Articular chondrocyte of knee joint (primary cell): ENCODE data around the gene TYW1B. TPM values are rescaled to one million over a fixed set of nuclear protein-coding genes. Genes with fewer than 3 reads are reported as not detected.

ENCODE experiments used
- small RNA-seq: library from RNA; depleted of rRNA; stranded (forward); fragments of <200 nt; gene quantifications from one replicate; pipeline ENCODE3, GENCODE V24; 2012
- total RNA-seq: library from RNA; depleted of rRNA; stranded (reverse); fragments of >200 nt; gene quantifications from 2 replicates; pipeline ENCODE4 v1.2.3, GENCODE V29; 2012

The TYW1B gene
- total RNA-seq = 0.86 and 3.9 TPM in 2 replicates

GRCh38 chr7:72827839-72828591 is at the start of gene TYW1B:
TYW1B (minus strand) TSS chr7:72828200; CDS start chr7:72828075, 125 bp downstream.

Small RNAs within 50 kb of the gene (small RNA-seq; reads per million reads assigned to genes)
- gene AC211469.2 (not detected), gene MIR4650-2 (not detected), gene RN7SL377P (not detected), gene RN7SL625P (not detected)

Other genes with a start within 250 kb of the TYW1B start
- gene POM121, start 96.9 kb upstream of the TYW1B start, total RNA-seq = 6.4 and 7.2 TPM in 2 replicates
- gene TRIM74, start 141.3 kb upstream of the TYW1B start, total RNA-seq = 0.13 TPM in 1 of 2 replicates, not detected in the other
- gene SPDYE8, start 201.6 kb upstream of the TYW1B start, total RNA-seq = not detected in 2 replicates
- gene SPDYE11, start 229.7 kb upstream of the TYW1B start, total RNA-seq = under 0.01 TPM in 1 of 2 replicates, not detected in the other